Peyer's patch (tissue), 4 donors: ENCODE measurements around the gene KCNQ1.

ENCODE experiments used
- POLR2A ChIP-seq, 2 donors: fragments of 450-650 bp; IDR thresholded peaks; one replicate each; pipeline ENCODE4 v1.5.1; 2017; ENCODE audit warnings: antibody characterized with exemption in 2 of 2, mild to moderate bottlenecking in 2 of 2, moderate library complexity in 2 of 2
- TF ChIP-seq, protein P1 (sequence below), 6 experiments: fragments of 450-650 bp in 4 of 6; fragments of 200-600 bp in 2 of 6; sonication (generic) in 1 of 6; IDR thresholded peaks; one replicate each; pipeline ENCODE4 v1.5.1; 2017 to 2019; ENCODE audit warnings: antibody characterized with exemption in 6 of 6, mild to moderate bottlenecking in 3 of 6, moderate library complexity in 1 of 6

DNA sequence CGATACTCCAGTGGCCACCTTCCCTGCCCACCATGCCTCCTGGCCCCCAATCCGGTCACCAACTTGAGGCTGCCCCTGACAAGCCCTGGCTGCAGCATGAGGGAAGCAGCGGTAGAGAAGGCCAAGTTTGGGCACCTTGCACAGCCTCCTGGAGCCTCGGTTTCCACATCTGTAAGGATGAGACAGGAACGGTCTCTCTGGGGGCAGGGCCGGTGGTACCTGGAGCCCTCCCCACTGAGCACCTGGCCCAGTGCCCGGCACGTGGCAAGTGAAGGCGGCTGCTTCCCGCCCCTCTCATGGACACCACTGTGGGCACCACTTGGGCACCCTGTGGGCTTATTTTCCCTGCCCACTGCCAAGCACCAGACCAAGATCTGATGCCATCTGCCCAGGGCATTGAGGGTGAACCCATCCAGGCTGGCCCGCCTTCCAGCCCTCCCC is 363.0 kb downstream of the KCNQ1 start:
- TF ChIP-seq, protein P1, sequence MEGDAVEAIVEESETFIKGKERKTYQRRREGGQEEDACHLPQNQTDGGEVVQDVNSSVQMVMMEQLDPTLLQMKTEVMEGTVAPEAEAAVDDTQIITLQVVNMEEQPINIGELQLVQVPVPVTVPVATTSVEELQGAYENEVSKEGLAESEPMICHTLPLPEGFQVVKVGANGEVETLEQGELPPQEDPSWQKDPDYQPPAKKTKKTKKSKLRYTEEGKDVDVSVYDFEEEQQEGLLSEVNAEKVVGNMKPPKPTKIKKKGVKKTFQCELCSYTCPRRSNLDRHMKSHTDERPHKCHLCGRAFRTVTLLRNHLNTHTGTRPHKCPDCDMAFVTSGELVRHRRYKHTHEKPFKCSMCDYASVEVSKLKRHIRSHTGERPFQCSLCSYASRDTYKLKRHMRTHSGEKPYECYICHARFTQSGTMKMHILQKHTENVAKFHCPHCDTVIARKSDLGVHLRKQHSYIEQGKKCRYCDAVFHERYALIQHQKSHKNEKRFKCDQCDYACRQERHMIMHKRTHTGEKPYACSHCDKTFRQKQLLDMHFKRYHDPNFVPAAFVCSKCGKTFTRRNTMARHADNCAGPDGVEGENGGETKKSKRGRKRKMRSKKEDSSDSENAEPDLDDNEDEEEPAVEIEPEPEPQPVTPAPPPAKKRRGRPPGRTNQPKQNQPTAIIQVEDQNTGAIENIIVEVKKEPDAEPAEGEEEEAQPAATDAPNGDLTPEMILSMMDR (IDR thresholded peaks at IDR 0.05) = no peak
- no peak for TF ChIP-seq POLR2A (IDR thresholded peaks at IDR 0.05)
